HG03342 (cell line): ENCODE measurements around the gene TFAP2A.
A peak's percentile ranks its signal among the peaks of the same experiment; 100 is the strongest.

Source experiments
- ATAC-seq: cut with Tn5 transposase; IDR thresholded peaks from one replicate; pipeline ENCODE4 v1.9.1; 2021; ENCODE audit warnings: mild to moderate bottlenecking, moderate library complexity; ENCODE audit not compliant: unreplicated experiment

TFAP2A gene

DNA sequence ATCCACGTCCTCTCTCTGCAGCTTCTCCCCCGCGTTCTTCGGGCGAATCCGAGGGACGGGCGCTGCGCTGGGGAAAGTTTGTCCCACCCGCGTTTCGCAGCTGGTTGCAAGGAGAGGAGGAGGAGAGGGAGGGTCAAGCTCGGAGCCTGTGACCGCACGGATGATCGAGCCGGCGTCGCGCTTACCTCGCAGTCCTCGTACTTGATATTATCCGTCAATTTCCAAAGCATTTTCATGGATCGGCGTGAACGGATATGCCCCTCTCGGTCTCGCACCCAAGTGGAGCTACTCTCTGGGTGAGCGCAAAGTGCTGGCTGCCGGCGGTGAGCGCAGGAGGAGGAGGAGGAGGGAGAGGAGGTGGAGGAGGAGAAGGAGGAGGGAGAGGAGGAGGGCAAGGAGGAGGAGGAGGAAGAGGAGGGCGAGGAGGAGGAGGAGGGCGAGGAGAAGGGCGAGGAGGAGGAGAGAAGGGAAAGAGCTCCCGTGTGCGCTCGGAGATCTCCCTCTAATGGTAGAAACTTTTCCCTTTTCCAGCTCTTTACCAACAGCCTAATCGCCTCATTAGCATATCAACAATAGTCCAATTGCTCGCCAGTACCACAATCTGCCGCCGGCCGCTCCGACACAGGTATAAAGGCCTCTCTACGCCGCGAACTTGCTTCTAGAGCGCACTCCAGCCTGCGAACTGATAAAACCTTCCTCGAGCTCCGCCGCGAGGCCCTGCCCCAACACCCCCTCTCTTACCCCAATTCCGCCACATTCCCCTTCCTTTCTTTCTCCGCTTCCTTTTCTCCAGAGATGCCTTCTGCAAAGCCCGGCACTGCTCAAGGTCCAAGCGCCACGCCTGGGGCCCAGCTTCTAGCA is at the start of gene TFAP2A:
Gene TFAP2A (minus strand): TSS at position 319 of the 861 bp plus-strand sequence. CDS start 83 bp downstream, at position 236.
- no peak for ATAC-seq

- no peak for ATAC-seq
Measured at GRCh38 chr6:10463491-10464481, 48.9 kb upstream of the TFAP2A start.

DNA sequence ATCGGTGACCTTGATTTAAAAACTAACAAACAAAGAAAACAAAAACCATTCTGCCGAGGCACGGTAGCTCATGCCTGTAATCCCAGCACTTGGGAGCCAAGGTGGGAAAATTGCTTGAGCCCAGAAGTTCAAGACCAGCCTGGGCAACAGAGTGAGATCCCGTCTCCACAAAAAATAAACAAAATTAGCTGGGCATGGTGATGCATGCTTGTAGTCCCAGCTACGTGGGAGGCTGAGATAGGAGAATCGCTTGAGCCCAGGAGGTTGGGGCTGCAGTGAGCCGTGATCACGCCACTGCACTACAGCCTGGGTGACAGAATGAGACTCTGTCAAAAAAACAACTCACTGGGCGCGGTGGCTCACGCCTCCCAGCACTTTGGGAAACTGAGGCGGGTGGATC is 48.2 kb upstream of the TFAP2A start:
- no peak for ATAC-seq

GRCh38 chr6:10461850-10462249 is 47.0 kb upstream of the TFAP2A start:
- no peak for ATAC-seq

GRCh38 chr6:10460096-10460495 is 45.2 kb upstream of the TFAP2A start:
- ATAC-seq = peak; percentile 95

- no peak for ATAC-seq
Measured at GRCh38 chr6:10458287-10458686, 43.4 kb upstream of the TFAP2A start.

DNA sequence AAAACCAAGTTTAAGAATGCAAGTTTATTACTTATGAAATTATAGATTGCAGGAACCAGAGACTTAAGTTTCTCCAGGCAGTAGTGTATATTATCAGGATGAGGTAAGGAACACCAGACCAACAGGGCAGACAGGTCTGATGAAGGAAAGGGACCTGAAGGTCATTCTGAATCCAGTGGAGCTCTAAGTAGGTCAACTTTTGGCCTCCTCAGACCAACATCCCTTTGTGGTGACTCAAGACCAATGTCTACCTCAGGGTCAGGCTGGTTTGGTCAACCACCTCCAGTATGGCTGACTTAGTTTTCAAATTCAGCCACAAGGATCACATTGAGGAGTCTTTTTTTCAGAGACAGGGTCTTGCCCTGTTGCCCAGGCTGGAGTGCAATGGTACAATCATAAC is 38.7 kb upstream of the TFAP2A start:
- no peak for ATAC-seq

DNA sequence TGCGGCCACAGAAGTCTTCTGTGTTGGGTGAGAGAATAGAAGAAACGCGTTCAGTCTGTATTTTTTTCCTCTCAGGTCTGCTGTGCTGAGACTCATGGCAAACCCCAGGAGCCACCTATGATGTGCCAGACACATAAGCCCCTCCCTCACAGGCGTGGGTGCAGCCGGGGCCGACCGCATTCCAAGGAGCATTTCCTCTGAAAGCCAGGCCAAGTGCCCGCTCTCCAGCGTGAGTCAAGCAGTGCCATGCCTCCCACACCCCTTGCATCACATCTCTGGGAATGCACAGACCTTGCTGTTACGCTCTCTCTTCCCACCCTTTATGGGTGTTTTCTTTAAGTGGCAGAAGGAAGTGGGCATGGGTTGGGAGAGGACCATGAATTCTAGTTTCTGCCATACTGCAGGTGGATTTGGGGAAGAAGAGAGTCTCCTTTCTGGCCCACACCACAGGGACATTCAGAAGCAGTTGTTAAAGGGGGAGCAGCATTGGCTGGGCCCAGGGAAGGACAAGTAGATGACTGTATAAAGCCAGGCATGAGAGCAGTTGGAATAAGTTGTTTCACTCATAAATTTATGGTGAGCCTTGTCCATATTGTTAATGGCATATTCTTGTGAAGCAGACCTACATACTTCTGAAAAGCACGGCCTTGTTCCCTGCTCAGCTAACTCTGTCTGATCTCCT is 37.1 kb upstream of the TFAP2A start:
- no peak for ATAC-seq

GRCh38 chr6:10451394-10451793 is 36.5 kb upstream of the TFAP2A start:
- ATAC-seq = no peak

GRCh38 chr6:10449751-10450150 is 34.9 kb upstream of the TFAP2A start:
- ATAC-seq = no peak

DNA sequence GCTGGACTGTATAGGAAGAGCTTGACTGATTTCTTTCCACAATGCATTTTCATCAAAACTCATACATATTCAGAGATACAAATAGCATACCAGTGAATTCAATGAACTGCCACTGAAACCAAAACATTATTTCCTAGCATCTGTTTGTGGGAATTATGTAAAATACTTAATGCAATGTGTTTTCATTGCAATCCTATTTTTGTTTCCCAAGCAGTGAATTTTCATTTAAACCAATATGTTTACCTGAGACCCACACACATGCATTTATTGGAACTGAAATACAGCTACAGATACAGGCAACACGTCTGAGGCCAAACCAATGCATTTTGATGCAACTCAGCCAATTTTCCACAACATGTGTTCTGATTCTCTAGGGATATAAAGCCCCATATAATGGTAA is 33.2 kb upstream of the TFAP2A start:
- no peak for ATAC-seq

- no peak for ATAC-seq
Measured at GRCh38 chr6:10446548-10446947, 31.7 kb upstream of the TFAP2A start.

DNA sequence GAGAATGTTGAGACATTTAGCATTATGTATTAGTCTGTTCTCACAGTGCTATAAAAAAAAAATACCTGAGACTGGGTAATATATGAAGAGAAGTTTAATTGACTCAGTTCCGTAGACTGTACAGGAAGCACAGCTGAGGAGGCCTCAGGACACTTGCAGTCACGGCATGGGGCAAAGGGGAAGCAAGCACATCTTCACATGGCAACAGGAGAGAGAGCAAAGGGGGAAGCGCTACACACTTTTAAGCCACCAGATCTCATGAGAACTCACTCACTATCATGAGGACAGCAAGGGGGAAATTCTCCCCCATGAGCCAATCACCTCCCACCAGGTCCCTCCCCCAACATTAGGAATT is 26.8 kb upstream of the TFAP2A start:
- no peak for ATAC-seq

DNA sequence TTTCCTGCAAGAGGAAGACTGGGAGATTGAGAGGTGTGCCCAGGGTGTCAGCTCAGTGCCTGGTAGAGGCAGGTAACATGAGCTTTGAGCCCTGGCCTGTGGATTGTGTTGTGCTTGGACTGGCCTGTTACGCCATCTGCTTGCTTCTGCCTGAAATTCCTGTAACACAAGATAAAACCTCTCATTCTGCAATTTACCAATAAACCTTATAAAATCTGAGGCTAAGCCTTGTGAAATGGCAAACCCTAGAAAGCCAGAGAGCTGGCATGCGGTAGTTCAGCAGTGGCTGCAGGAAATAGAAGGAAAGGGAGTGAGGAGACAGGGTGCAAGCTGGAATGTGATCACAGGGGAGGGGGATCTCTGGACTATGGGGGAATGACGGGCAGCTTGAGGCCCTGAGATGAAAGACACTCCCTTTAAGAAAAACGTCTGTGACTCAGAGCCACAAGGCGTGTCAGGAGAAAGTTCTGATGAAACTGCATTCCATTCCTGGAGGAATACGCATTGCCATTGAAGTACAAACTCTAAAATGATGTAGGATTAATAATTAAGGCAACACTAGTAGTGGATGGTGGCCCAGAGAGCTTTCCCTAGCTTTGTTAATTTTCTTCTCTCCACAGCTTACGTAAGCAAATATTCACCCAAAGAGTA is 26.3 kb upstream of the TFAP2A start:
- ATAC-seq = no peak

- no peak for ATAC-seq
Measured at GRCh38 chr6:10437891-10438290, 23.0 kb upstream of the TFAP2A start.

DNA sequence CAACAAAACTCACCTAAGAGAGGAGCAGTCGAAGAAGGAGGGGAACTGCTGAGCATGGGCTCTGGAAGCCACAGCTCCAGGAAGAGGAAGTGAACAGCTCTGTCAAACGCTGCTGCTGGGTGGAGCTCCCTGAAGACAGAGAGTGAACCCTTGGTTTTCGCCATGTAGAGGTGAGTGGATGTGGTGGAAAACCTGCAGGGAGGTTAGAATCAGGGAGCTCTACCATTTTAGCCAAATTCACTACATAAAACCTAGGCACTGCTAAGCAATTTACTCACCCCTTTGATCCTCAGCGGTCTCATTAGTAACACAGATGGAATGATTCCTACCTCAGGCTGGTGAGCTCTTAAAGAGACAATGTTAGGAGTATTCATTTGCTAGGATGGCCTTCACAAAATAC is 19.4 kb upstream of the TFAP2A start:
- ATAC-seq = no peak

DNA sequence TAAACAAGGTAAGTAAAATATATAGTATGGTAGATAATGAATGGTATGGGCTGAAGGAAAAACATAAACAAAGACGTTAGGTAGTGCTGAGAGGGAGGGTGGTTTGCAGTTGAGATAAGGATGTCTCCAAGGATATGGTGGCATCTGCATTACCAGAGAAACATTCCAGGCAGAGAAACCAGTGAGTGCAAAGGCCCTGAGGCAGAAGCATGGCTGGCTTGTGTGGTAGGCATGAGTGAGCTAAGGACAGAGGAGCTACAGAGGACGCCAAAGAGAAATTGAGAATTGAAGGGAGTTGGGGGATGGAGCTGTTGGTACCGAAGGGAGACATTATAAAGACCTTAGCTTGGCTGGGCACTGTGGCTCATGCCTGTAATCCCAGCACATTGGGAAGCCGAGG is 18.4 kb upstream of the TFAP2A start:
- ATAC-seq = no peak

- ATAC-seq = no peak
Measured at GRCh38 chr6:10431423-10432164, 16.7 kb upstream of the TFAP2A start.

DNA sequence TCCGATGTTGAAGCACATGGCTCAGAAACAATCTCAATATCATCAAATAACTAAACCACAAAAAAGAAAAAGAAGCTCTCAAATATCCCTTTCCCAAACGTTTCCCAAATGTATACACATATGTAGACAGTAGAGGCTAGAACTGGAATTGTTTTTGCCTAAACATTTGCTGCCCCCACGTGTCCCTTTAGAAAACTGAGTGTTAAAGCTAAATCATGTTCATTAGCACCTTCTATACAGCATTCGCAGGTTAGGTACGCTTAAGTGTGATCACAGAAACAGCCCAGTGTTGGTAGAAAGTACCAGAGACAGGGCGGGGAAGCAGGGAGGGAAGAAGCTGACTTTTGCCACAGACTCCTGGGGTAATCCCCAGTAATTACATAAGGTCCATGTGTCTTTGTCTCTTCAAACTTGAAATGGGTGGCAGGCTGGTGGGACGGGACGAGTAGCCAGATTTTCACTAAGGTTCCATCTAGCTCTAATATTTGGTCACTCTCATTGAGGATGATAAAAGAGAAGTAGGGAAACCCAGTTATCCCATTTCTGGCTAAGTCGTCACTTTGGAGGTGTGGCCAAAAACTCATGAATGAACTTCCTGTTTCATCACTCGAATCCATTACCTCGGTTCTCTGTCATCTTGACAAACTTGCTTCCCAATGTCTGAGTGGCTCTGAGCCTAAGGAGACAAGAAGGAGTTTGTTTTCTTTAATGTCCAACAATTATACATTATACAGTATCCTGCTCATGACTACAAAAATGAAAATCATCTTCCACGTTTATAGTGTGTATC is 15.0 kb upstream of the TFAP2A start:
- peak; percentile 60 for ATAC-seq
